H1 (cell line): ENCODE measurements around the gene EGFR. TPM values are rescaled to one million over a fixed set of nuclear protein-coding genes. Genes with fewer than 3 reads are reported as not detected.

Experiments
- CREB1 ChIP-seq: IDR thresholded peaks from 2 replicates; pipeline ENCODE4 v1.6.1; 2012; ENCODE audit warnings: inconsistent platforms
- HDAC6 ChIP-seq: IDR thresholded peaks from one replicate; pipeline ENCODE4 v1.7.1; 2012; ENCODE audit warnings: low read depth, mild to moderate bottlenecking, inconsistent platforms, low read length, moderate library complexity
- POLR2A ChIP-seq, 2 experiments: IDR thresholded peaks; 1 replicate in 1 of 2; 2 replicates in 1 of 2; pipeline ENCODE4 v1.6.1; 2011; ENCODE audit warnings: low read depth in 2 of 2, low read length in 2 of 2, mild to moderate bottlenecking in 2 of 2; ENCODE audit errors: control extremely low read depth in 1 of 2
- POLR2AphosphoS5 ChIP-seq: IDR thresholded peaks from 2 replicates; pipeline ENCODE4 v1.6.1; 2011; ENCODE audit warnings: low read depth, low read length
- SIRT6 ChIP-seq: IDR thresholded peaks from one replicate; pipeline ENCODE4 v1.7.1; 2012; ENCODE audit warnings: low read length, inconsistent platforms
- SP1 ChIP-seq: IDR thresholded peaks from 2 replicates; pipeline ENCODE4 v1.6.1; 2011; ENCODE audit warnings: low read depth, low read length
- TAF7 ChIP-seq: optimal IDR thresholded peaks from 2 replicates; pipeline ENCODE3; 2011; ENCODE audit warnings: low read depth, mild to moderate bottlenecking, inconsistent platforms, low read length, moderate library complexity, borderline replicate concordance
- TEAD4 ChIP-seq: IDR thresholded peaks from 2 replicates; pipeline ENCODE4 v1.6.1; 2012; ENCODE audit warnings: low read depth, low read length, inconsistent platforms, mixed read lengths
- ZNF274 ChIP-seq: IDR thresholded peaks from 2 replicates; pipeline ENCODE4 v1.7.0; 2012; ENCODE audit warnings: low read length, borderline replicate concordance; ENCODE audit errors: extremely low read depth
- polyA plus RNA-seq, 7 experiments: library from polyadenylated mRNA; depleted of rRNA in 3 of 7; stranded (reverse) in 5 of 7; unstranded in 2 of 7; fragments of >200 nt in 5 of 7; fragments of 200-250 nt in 2 of 7; gene quantifications; 1 replicate in 5 of 7; 2 replicates in 1 of 7; 4 replicates in 1 of 7; pipeline versions ENCODE4 v1.2.1 to v1.2.3, GENCODE V29; 2011 to 2013; ENCODE audit warnings: missing spikeins in 2 of 7, mixed read lengths in 2 of 7
- total RNA-seq: library from RNA; stranded (reverse); fragmentation: NEBNext Ultra II Directional; extraction: Animal tissue kit (Norgen Biotek cat#: 25700); gene quantifications from 2 replicates; pipeline ENCODE4 v1.2.1, GENCODE V29; 2021

The EGFR gene
- total and polyA plus RNA-seq, 2 of the 8 experiments (the other 6 are each of a cell fraction or from before 2014, with no cell fraction given): 1.9 to 5.8 TPM

DNA sequence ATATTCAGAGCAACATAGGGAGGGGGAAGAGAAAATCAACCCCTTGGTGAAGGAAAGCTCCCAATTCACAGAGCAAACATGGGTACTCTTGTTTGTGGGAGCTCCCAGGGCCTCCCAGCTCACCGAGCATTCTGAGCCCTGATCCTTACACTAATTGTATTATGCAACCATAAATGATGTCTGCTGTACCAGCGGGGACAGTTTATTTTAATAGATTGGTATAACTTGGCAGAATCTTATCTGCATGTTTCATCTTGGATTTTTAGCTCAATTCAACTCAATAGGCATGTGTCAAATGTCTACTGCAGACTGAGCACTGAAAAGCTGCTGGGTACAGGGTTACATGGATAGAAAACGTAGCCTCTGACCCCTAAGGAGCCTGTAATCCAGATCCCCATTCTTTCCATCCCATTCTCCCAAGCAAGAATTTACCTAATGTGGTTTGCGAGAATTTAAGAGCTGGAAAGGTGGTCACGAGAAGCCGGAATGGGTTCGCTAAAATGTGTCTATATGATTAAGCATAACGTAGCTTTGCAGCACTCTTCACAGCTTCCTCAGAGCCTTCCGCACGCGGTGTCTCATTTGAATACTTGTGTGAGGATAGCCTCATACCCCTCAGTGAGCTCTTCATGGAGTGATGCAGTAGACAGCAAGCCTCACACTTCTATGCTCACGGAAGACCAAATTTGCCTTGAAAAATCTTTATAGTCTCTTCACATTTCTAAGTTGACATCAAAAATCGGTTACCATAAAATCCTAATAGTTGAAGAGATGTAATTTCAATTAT lies 18.3 kb downstream of the EGFR start (continued):
- TF ChIP-seq POLR2AphosphoS5 (no peak), ZNF274 (no peak), SP1 (no peak), TAF7 (no peak), CREB1 (no peak), HDAC6 (no peak), POLR2A (IDR thresholded peaks at IDR 0.05; ENCODE audit: control extremely low read depth in 1 of 2, low read depth in 2 of 2, low read length in 2 of 2) (no peak), TEAD4 (no peak), SIRT6 (no peak)
